HG03460 (cell line): ENCODE measurements around the gene EMP2.
"Not testable (repeated sequence)": the region's sequence is repeated elsewhere in the genome, so short reads cannot be mapped to it uniquely, and the experiment has no call there.

Experiments
- ATAC-seq: cut with Tn5 transposase; IDR thresholded peaks from one replicate; pipeline ENCODE4 v1.9.1; 2021; ENCODE audit not compliant: unreplicated experiment

The EMP2 gene

GRCh38 chr16:10552998-10553491 lies 27.4 kb downstream of the EMP2 start:
- peak; percentile 95 for ATAC-seq

GRCh38 chr16:10552281-10552680 lies 28.1 kb downstream of the EMP2 start:
- ATAC-seq: no peak

- no peak for ATAC-seq
Observed at GRCh38 chr16:10551881-10552280, 28.5 kb downstream of the EMP2 start.

GRCh38 chr16:10548404-10548803 lies 32.0 kb downstream of the EMP2 start:
- ATAC-seq: no peak

- no peak for ATAC-seq
Observed at GRCh38 chr16:10547708-10548107, 32.7 kb downstream of the EMP2 start.

- ATAC-seq: no peak
Observed at GRCh38 chr16:10543231-10543977, 37.0 kb downstream of the EMP2 start.

- no peak for ATAC-seq
Observed at GRCh38 chr16:10541366-10541765, 39.0 kb downstream of the EMP2 start.

GRCh38 chr16:10539793-10540192 lies 40.6 kb downstream of the EMP2 start:
- no peak for ATAC-seq

GRCh38 chr16:10539236-10539635 lies 41.2 kb downstream of the EMP2 start:
- no peak for ATAC-seq

- no peak for ATAC-seq
Observed at GRCh38 chr16:10538583-10538982, 41.8 kb downstream of the EMP2 start.

GRCh38 chr16:10537946-10538345 lies 42.5 kb downstream of the EMP2 start:
- ATAC-seq: no peak

GRCh38 chr16:10536814-10537389 lies 43.5 kb downstream of the EMP2 start:
- ATAC-seq: no peak

- not testable (repeated sequence) for ATAC-seq
Observed at GRCh38 chr16:10536328-10536727, 44.1 kb downstream of the EMP2 start.

- ATAC-seq: no peak
Observed at GRCh38 chr16:10535461-10535860, 44.9 kb downstream of the EMP2 start.

GRCh38 chr16:10534748-10535147 lies 45.6 kb downstream of the EMP2 start:
- no peak for ATAC-seq

GRCh38 chr16:10533612-10534011 lies 46.8 kb downstream of the EMP2 start:
- ATAC-seq: not testable (repeated sequence)

GRCh38 chr16:10531582-10531981 lies 48.8 kb downstream of the EMP2 start:
- ATAC-seq: no peak

- no peak for ATAC-seq
Observed at GRCh38 chr16:10530685-10531084, 49.7 kb downstream of the EMP2 start.

- no peak for ATAC-seq
Observed at GRCh38 chr16:10529895-10530669, 50.3 kb downstream of the EMP2 start.

GRCh38 chr16:10528635-10529034 lies 51.8 kb downstream of the EMP2 start:
- no peak for ATAC-seq

- no peak for ATAC-seq
Observed at GRCh38 chr16:10526962-10527361, 53.4 kb downstream of the EMP2 start.
